ENCODE results near the gene ARFRP1.

ARFRP1 gene

GRCh38 chr20:63745961-63746731, 38.4 kb upstream of the ARFRP1 start:
- TF ChIP-seq CTCF (IDR thresholded peaks at IDR 0.05), result no peak

- no peak for TF ChIP-seq CTCF (IDR thresholded peaks at IDR 0.05)
Measured at GRCh38 chr20:63745424-63745805, 37.6 kb upstream of the ARFRP1 start.

- no peak for TF ChIP-seq CTCF (IDR thresholded peaks at IDR 0.05)
Measured at GRCh38 chr20:63744574-63745423, 37.0 kb upstream of the ARFRP1 start.

GRCh38 chr20:63744158-63744557, 36.4 kb upstream of the ARFRP1 start:
- no peak for TF ChIP-seq CTCF (IDR thresholded peaks at IDR 0.05)

- no peak for TF ChIP-seq CTCF (IDR thresholded peaks at IDR 0.05)
Measured at GRCh38 chr20:63743210-63743970, 35.6 kb upstream of the ARFRP1 start.

GRCh38 chr20:63742381-63743024, 34.7 kb upstream of the ARFRP1 start:
- no peak for TF ChIP-seq CTCF (IDR thresholded peaks at IDR 0.05)

Measured in LNCAP (cell line).